ENCODE results near the gene SLC25A33.

GRCh38 chr1:9575486-9575885, 36.2 kb downstream of the SLC25A33 start:
- TF ChIP-seq EZH2 (IDR thresholded peaks at IDR 0.05; ENCODE audit: borderline replicate concordance, low read depth, low read length, severe bottlenecking): no peak
- TF ChIP-seq, protein P1, sequence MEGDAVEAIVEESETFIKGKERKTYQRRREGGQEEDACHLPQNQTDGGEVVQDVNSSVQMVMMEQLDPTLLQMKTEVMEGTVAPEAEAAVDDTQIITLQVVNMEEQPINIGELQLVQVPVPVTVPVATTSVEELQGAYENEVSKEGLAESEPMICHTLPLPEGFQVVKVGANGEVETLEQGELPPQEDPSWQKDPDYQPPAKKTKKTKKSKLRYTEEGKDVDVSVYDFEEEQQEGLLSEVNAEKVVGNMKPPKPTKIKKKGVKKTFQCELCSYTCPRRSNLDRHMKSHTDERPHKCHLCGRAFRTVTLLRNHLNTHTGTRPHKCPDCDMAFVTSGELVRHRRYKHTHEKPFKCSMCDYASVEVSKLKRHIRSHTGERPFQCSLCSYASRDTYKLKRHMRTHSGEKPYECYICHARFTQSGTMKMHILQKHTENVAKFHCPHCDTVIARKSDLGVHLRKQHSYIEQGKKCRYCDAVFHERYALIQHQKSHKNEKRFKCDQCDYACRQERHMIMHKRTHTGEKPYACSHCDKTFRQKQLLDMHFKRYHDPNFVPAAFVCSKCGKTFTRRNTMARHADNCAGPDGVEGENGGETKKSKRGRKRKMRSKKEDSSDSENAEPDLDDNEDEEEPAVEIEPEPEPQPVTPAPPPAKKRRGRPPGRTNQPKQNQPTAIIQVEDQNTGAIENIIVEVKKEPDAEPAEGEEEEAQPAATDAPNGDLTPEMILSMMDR (IDR thresholded peaks at IDR 0.05; ENCODE audit: borderline replicate concordance, extremely low read depth, low read length, poor library complexity, severe bottlenecking): no peak

Data from DND-41 (cell line).